Activated naive CD4-positive, alpha-beta T cell treated with anti-CD3 and anti-CD28 coated beads, Interleukin-2, amount 50 U/mL, for 24 hours (primary cell): Measurements from ENCODE around the gene CD44.
"Not testable (repeated sequence)": the region's sequence is repeated elsewhere in the genome, so short reads cannot be mapped to it uniquely, and the experiment has no call there.

Experiments used
- H3K27ac Mint-ChIP-seq: one replicate; pipeline ENCODE4 v1.8.0; 2021; ENCODE audit warnings: mild to moderate bottlenecking, mixed read lengths
- H3K27me3 Mint-ChIP-seq: one replicate; pipeline ENCODE4 v1.8.0; 2021; ENCODE audit warnings: mixed read lengths
- H3K36me3 Mint-ChIP-seq: one replicate; pipeline ENCODE4 v1.8.0; 2021; ENCODE audit warnings: mixed read lengths
- H3K4me1 Mint-ChIP-seq: one replicate; pipeline ENCODE4 v1.8.0; 2021; ENCODE audit warnings: mixed read lengths
- H3K4me3 Mint-ChIP-seq: one replicate; pipeline ENCODE4 v1.8.0; 2021; ENCODE audit warnings: mild to moderate bottlenecking, mixed read lengths
- H3K9me3 Mint-ChIP-seq: one replicate; pipeline ENCODE4 v1.8.0; 2021; ENCODE audit warnings: mixed read lengths

Gene CD44

DNA sequence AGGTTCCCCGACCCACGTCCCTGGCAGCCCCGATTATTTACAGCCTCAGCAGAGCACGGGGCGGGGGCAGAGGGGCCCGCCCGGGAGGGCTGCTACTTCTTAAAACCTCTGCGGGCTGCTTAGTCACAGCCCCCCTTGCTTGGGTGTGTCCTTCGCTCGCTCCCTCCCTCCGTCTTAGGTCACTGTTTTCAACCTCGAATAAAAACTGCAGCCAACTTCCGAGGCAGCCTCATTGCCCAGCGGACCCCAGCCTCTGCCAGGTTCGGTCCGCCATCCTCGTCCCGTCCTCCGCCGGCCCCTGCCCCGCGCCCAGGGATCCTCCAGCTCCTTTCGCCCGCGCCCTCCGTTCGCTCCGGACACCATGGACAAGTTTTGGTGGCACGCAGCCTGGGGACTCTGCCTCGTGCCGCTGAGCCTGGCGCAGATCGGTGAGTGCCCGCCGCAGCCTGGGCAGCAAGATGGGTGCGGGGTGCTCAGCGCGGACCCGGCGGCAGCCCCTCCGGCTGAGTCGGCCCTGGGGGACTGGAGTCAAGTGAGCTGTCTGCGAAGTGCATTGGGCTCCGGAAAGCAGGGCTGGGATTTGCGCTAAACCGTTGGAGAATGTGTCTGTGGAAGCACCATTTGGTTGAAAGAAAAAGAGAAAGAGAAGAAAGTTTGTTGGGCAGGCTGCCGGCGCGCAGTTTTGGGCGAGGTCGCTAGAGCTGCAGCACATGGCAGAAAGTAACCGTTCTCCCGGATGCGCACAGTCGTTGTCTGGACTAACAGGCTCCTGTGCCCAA lies at the start of gene CD44:
Gene CD44, plus strand, starts transcription at position 229 of the 779 bp plus-strand sequence. Its CDS starts 133 bp downstream, at position 362.
- H3K4me1 Mint-ChIP-seq = peaks cover 35% of the 10 kb centered on the region
- H3K27ac Mint-ChIP-seq = peak within 1 kb of the TSS; percentile 96
- H3K27me3 Mint-ChIP-seq = no peaks in the 10 kb centered on the region
- H3K36me3 Mint-ChIP-seq = peaks cover 28% of the 10 kb centered on the region
- H3K4me3 Mint-ChIP-seq = peak within 1 kb of the TSS; percentile 100
- H3K9me3 Mint-ChIP-seq = no peaks in the 10 kb centered on the region

DNA sequence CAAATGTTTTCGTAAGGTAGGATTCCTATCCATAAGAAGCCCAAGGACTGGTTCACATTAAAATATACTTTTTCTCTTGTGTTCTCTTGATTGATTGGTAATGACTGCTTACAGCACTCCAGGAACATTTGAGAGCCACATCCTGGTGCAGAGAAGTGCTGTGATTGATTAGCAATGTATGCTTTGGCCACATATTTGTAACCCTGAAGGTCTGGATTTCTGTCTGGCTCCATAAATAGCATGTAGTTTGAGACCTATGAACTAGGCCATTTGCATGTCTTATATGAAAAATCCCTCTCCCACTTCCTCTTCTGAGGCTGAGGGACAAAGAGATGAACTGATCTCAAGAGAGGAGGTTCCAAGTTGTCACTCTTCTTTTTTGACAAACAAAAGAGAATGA lies 49.3 kb upstream of the CD44 start:
- Mint-ChIP-seq H3K36me3 (peaks cover 8% of the 10 kb centered on the region), H3K4me3 (no peak overlapping the region), H3K4me1 (peaks cover 79% of the 10 kb centered on the region), H3K9me3 (no peaks in the 10 kb centered on the region), H3K27ac (peak overlapping the region; percentile 51), H3K27me3 (no peaks in the 10 kb centered on the region)

DNA sequence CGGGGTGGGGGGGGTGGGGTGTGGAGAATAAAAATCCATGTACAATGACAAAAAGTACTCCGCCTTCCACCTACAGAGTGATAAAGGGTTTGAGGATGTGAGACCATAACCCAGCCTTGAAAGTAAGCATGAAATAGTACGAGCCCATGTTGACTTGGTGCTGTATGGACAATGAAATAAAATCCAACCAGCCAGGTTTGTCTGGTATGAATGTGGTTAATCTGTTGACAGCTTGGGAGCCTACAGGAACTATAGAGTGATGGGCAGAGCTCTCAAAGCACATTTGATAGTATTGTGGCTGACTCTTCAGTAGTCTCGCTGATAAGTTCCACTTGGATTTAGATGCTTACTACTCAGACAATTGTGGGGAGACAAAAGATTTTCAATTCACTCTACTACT lies 48.8 kb upstream of the CD44 start:
- no peaks in the 10 kb centered on the region for H3K27me3 Mint-ChIP-seq
- peaks cover 8% of the 10 kb centered on the region for H3K36me3 Mint-ChIP-seq
- no peak overlapping the region for H3K4me3 Mint-ChIP-seq
- H3K9me3 Mint-ChIP-seq = no peaks in the 10 kb centered on the region
- H3K4me1 Mint-ChIP-seq = peaks cover 79% of the 10 kb centered on the region
- no peak overlapping the region for H3K27ac Mint-ChIP-seq

DNA sequence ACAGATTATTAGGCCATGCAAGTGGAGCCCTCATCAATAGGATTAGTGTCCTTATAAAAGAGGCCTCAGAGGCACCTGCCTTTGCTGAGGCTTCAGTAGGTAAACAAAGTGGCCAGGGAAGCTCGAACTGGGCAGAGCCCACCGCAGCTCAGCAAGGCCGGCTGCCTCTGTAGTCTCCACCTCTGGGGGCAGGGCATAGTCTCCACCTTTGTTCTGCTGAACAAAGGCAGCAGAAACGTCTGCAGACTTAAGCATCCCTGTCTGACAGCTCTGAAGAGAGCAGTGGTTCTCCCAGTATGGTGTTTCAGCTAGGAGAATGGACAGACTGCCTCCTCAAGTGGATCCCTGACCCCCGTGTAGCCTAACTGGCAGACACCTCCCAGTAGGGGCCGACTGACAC lies 48.0 kb upstream of the CD44 start:
- H3K9me3 Mint-ChIP-seq, H3K4me3 Mint-ChIP-seq, H3K27ac Mint-ChIP-seq, H3K27me3 Mint-ChIP-seq: not testable (repeated sequence)
- Mint-ChIP-seq H3K36me3 (peaks cover 11% of the 10 kb centered on the region), H3K4me1 (peaks cover 79% of the 10 kb centered on the region)

DNA sequence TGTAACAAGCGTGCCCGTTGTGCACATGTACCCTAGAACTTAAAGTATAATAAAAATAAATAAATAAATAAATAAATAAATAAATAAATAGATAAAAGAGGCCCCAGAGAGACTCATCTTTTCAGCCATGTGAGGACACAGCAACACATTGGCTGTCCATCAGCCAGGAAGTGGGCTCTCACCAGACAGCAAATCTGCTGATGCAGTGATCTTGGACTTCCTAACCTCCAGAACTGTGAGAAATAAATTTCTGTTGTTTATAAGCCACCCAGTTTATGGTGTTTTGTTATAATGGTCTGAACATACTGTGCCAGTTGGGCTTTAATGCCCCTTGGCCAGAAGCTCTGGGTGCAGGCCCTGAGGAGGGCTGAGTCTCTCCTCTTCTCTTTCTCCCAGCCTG lies 42.2 kb upstream of the CD44 start:
- Mint-ChIP-seq H3K4me3 (no peak overlapping the region), H3K36me3 (peaks cover 5% of the 10 kb centered on the region), H3K27ac (no peak overlapping the region), H3K27me3 (no peaks in the 10 kb centered on the region), H3K9me3 (no peaks in the 10 kb centered on the region), H3K4me1 (peaks cover 44% of the 10 kb centered on the region)

DNA sequence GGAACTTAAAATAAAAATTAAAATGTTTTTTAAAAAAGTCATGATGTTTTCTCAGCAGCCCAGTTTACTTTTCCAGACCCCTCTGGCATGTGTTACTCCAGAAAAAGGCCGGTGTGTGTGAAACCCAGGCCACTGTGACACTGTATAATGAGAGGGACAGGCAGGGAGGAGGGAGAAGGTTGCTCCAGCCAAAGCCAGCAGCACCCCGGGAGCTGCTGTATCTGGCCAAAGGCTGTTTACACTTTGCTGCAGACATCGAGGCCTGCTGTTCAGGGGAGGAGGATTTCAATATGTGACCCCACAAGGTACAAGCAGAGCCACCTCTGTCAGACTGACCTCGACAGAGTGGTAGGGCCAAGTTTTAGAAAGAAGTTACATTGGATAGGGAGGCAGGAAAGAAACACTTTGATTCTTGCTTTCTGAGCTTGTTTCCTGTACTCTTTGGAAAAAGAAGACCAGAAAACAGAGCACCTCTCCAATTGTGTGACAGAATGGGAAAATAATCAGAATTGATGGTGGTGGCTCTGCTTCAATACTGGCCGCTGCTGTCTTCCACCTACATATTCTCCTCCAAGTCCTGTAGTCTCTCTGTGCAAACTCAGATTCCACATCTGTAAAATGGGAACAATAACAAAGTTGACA lies 41.0 kb upstream of the CD44 start:
- no peaks in the 10 kb centered on the region for H3K9me3 Mint-ChIP-seq
- no peak overlapping the region for H3K4me3 Mint-ChIP-seq
- H3K27me3 Mint-ChIP-seq = no peaks in the 10 kb centered on the region
- H3K36me3 Mint-ChIP-seq = peaks cover 3% of the 10 kb centered on the region
- H3K27ac Mint-ChIP-seq = no peak overlapping the region
- H3K4me1 Mint-ChIP-seq = peaks cover 48% of the 10 kb centered on the region

DNA sequence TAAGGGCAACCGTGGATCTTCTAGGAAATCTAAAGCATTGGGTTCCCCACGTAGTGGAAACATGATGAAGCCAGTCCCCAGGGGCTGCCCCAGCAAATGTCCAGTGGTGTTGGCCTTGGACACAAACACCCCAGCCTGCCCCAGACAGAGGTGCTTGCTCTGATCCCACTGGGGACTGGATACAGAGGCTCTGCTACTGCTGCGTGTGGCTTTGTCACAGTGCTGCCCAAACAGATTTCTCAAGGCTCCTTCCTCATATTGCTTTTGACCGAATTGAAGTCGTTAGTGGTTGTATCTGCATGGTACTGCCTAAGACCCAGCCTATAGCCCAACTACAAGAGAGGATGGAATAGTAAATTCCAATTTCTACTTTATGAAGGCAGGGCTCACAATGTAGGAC lies 40.1 kb upstream of the CD44 start:
- H3K9me3 Mint-ChIP-seq = no peaks in the 10 kb centered on the region
- H3K36me3 Mint-ChIP-seq = peaks cover 3% of the 10 kb centered on the region
- no peaks in the 10 kb centered on the region for H3K27me3 Mint-ChIP-seq
- no peak overlapping the region for H3K27ac Mint-ChIP-seq
- peaks cover 42% of the 10 kb centered on the region for H3K4me1 Mint-ChIP-seq
- H3K4me3 Mint-ChIP-seq = no peak overlapping the region

DNA sequence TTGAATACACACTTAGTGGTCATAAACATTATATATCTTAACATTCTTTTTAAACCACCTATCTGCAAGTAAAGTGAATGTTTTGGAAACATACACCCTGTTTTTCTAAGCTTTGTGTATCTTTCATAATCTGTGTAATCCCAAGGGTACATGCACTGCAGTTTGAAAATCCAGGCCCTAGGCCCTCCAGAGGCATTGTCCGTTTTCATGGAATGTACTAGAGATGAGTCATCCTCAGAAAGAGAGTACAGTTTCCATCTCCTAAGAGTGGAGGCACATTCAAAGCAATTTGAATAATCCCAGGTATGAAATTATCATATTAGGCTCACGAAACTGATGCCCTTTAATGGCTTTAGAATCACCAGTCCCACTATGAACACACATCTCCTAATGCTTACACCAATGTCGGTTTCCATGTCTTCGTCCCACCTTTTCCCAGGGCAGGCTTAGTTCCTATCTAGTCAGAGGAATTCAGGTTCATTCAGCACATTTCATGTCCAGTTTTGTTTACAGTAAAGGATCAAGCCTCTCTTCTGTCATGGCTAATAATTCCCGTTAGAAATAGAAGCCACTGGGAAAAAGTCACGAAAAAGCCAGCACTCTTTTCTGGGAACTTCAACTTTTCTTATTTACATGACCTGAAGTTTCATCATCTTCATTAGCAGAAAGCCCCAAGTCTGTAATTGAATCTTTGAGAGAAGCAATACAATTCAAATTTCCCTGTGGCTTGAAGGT lies 39.5 kb upstream of the CD44 start:
- H3K27me3 Mint-ChIP-seq = no peaks in the 10 kb centered on the region
- H3K36me3 Mint-ChIP-seq = peaks cover 3% of the 10 kb centered on the region
- peaks cover 41% of the 10 kb centered on the region for H3K4me1 Mint-ChIP-seq
- H3K9me3 Mint-ChIP-seq = no peaks in the 10 kb centered on the region
- H3K27ac Mint-ChIP-seq = no peak overlapping the region
- H3K4me3 Mint-ChIP-seq = no peak overlapping the region

DNA sequence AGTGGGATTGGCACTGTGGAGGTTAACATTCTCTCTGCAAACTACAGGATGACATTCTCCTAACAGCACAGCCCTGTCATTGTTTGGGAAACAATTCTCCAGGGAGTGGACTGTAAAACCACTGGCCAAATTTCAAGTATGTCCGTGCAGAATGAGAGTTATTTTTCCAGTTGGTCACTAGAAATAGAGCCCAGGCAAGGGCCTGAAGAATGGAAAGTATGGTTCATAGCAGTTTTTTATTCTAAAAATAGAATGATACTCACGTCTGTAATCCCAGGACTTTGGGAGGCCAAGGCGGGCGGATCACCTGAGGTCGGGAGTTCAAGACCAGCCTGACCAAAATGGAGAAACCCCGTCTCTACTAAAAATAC lies 39.0 kb upstream of the CD44 start:
- no peaks in the 10 kb centered on the region for H3K9me3 Mint-ChIP-seq
- H3K27ac Mint-ChIP-seq = no peak overlapping the region
- H3K4me1 Mint-ChIP-seq = peaks cover 35% of the 10 kb centered on the region
- H3K36me3 Mint-ChIP-seq = peaks cover 3% of the 10 kb centered on the region
- H3K4me3 Mint-ChIP-seq = no peak overlapping the region
- H3K27me3 Mint-ChIP-seq = no peaks in the 10 kb centered on the region

DNA sequence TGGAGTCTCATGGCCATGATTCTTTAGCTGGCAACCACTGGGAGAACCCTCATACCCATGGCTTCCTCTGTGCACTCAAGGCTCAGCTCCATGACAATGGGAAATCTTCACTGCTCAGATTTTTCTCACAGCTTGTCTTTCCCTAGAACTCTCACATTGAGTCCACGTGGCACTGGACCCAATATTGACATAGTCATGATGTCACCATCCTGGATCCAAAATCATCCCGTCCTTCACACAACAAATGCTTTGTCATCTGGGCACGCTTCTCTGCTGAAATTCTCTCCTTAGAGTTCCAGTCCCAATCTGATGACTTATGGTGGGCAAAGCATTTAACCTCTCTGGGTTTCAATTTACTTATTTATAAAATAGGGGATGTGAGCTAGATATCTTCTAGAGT lies 37.7 kb upstream of the CD44 start:
- no peaks in the 10 kb centered on the region for H3K27me3 Mint-ChIP-seq
- no peaks in the 10 kb centered on the region for H3K36me3 Mint-ChIP-seq
- no peak overlapping the region for H3K27ac Mint-ChIP-seq
- H3K4me1 Mint-ChIP-seq = peaks cover 34% of the 10 kb centered on the region
- H3K9me3 Mint-ChIP-seq = no peaks in the 10 kb centered on the region
- H3K4me3 Mint-ChIP-seq = no peak overlapping the region

DNA sequence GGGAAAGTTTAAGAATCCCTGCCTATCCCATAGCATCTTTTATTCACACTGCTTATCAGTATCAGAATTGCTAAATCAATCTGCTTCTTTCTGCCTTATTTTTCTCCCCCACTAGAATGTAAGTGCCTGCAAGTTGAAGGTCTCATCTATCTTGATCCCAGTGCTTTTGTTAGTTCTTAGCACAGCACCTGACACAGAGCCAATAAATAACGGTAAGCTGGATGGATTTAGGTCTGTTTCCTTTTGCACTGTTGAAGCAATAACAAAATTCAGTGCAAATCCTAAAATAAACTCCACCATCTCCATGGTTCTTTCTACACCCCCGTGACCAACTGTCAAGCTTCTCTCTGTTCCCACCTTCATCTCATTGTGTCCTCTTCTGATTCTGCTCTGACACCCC lies 36.7 kb upstream of the CD44 start:
- H3K4me3 Mint-ChIP-seq = no peak overlapping the region
- H3K9me3 Mint-ChIP-seq = no peaks in the 10 kb centered on the region
- no peaks in the 10 kb centered on the region for H3K36me3 Mint-ChIP-seq
- H3K4me1 Mint-ChIP-seq = peaks cover 39% of the 10 kb centered on the region
- H3K27me3 Mint-ChIP-seq = no peaks in the 10 kb centered on the region
- no peak overlapping the region for H3K27ac Mint-ChIP-seq

DNA sequence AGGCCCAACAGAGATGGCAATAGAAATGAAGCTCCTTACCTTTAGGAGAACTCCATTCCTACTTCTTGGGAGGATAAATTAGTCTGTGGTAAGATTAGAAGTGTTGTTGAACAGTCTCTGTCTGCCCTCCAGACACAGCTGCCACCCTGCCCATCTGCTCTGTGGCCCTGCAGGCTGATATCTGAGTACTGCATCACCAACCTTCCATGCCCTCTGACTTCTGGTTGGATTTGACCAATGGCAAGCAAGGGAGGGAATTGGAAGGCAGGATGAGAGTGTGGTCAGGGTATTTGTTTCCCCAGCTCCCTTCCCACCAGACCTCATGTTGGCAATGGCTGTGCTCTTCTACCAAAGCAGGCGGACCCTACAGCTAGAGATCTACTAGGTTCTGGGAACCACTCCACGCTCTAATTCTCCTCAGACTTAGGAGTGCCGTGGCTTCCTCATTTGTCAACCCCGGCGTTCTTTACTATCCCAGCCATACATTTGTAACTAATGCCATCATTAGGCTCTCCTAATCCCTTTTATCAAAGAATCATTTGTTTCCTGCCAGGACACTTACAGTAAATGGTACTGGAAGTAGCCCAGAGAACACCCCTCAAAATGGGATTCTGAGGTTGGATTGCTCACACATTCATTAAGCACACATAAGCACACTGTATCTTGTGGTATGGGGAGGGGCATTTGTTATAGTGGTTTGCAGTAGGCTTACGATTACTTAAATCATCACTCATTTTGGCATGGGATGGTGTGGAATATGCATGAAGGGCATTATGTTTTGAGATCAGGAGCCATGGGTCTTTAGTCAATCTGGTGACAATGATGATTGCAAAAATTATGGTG lies 35.4 kb upstream of the CD44 start:
- Mint-ChIP-seq H3K4me1 (peaks cover 45% of the 10 kb centered on the region), H3K36me3 (no peaks in the 10 kb centered on the region), H3K27me3 (no peaks in the 10 kb centered on the region), H3K4me3 (no peak overlapping the region), H3K27ac (no peak overlapping the region), H3K9me3 (no peaks in the 10 kb centered on the region)

DNA sequence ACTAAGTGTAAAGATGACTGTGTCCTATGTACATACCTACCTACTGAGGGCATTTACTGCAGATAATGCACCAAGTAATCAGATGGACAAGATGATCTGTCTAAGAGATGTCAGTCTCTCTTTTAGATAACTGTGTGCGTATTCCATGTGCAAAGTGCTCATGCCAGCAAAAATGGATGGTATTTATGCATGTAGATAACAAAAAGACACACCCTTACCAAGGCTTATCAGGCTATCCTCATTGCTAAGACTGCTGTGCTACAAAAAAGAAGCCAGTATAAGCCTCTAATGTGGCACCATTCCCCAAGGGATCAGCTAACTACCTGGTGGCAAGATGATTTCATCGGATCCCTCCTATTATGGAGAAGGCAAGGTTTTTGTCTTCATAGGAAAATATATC lies 34.3 kb upstream of the CD44 start:
- H3K4me3 Mint-ChIP-seq = no peak overlapping the region

DNA sequence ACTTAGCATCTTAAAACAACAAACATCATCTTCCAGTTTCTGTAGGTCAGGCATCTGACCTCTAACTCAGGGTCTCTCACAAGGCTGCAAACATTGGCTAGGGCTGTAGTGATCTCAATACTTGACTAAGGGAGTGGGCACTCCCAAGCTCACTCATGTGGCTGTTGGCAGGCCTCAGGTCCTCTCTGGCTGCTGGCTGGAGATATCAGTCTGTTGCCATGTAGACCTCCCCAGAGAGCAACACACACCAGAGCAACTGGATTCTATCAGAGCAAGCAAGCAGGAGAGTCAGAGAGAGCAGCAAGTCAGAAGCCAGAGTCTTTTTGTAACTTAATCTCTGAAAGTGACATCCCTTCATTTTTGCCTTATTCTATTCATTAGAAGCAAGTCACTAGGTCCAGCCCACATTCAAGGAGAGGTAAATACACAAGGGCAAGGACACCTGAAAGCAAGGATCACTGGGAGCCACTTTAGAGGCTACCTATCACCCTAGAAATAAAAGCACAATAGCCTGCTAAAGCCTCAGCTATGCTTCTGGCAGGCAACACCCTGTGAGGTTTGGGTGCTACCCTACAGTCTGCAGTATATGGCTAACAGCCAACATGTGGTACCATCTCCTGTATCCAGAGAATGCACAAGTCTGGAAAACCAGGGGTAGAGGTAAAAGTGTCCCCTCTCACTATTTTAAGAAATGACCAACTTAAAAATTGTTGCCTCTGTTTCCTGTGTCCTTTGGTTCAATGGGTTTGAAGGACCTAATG lies 33.5 kb upstream of the CD44 start:
- Mint-ChIP-seq H3K9me3 (no peaks in the 10 kb centered on the region), H3K27me3 (no peaks in the 10 kb centered on the region), H3K27ac (no peak overlapping the region), H3K4me3 (no peak overlapping the region), H3K4me1 (peaks cover 48% of the 10 kb centered on the region), H3K36me3 (no peaks in the 10 kb centered on the region)

More for the DNA sequence above, 34.3 kb upstream of the CD44 start:
- Mint-ChIP-seq H3K9me3 (no peaks in the 10 kb centered on the region), H3K27me3 (no peaks in the 10 kb centered on the region), H3K27ac (no peak overlapping the region), H3K4me1 (peaks cover 47% of the 10 kb centered on the region), H3K36me3 (no peaks in the 10 kb centered on the region)

DNA sequence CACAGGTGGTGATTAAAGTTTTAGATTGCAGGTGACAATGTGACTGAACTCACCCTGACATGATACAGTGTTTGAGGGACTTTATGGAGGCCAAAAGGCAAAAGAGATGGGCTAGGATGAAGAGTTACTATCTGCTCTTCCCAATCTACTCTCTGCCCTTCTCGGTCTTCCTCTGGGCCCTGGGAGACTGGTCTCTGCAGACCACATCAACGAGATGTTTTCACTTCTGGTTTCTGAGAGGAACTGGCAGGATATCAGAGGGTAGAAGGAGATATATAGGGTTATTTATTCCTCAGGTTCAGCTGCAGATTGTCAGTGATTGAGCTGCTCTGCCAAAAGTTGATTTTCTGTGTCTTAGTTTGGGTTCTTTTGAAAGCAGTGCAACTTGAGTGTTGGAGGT lies 32.4 kb upstream of the CD44 start:
- Mint-ChIP-seq H3K4me1 (peaks cover 59% of the 10 kb centered on the region), H3K27ac (peak overlapping the region; percentile 82), H3K4me3 (peak overlapping the region; percentile 36)

More for the DNA sequence above, 32.4 kb upstream of the CD44 start:
- no peaks in the 10 kb centered on the region for H3K36me3 Mint-ChIP-seq
- no peaks in the 10 kb centered on the region for H3K9me3 Mint-ChIP-seq
- H3K27me3 Mint-ChIP-seq = no peaks in the 10 kb centered on the region
